H1 (cell line): ENCODE measurements around the gene CENPF. TPM values are rescaled to one million over a fixed set of nuclear protein-coding genes. Genes with fewer than 3 reads are reported as not detected.

ENCODE experiments used
- CTCF ChIA-PET: fragments of 300-600 bp; sonication (Branson Sonifier 250); formaldehyde crosslinking; loops from one replicate; lab custom pipeline; 2021; ENCODE audit not compliant: partially characterized antibody; lab: Charles Lee
- POLR2A ChIA-PET: fragments of 300-600 bp; sonication (Branson Sonifier 250); formaldehyde crosslinking; loops from one replicate; lab custom pipeline; 2021; ENCODE audit warnings: inconsistent platforms; ENCODE audit not compliant: partially characterized antibody; lab: Charles Lee
- DNase-seq, 2 experiments: peaks; one replicate each; pipeline versions ENCODE4 v3.0.0 to v3.0.0-alpha.2; 2010 to 2022; ENCODE audit warnings: low spot score in 2 of 2, low read depth in 1 of 2, mixed read lengths in 1 of 2
- FAIRE-seq: peaks from 2 replicates; lab custom pipeline; 2011; peaks lifted over from hg19 to GRCh38; lab: Jason Lieb, UNC
- H2AFZ ChIP-seq: 2 replicates; pipeline ENCODE4 v1.8.1; 2012; ENCODE audit warnings: low read length, inconsistent platforms
- H2AK5ac ChIP-seq: 2 replicates; pipeline ENCODE4 v1.6.1; 2013; ENCODE audit warnings: low read depth, low read length
- H2BK120ac ChIP-seq: replicated peaks from 2 replicates; pipeline ENCODE3; 2013; ENCODE audit warnings: low read depth, low read length, inconsistent platforms
- H2BK12ac ChIP-seq: 2 replicates; pipeline ENCODE4 v1.6.1; 2013; ENCODE audit warnings: low read depth, low read length
- H2BK15ac ChIP-seq: 2 replicates; pipeline ENCODE4 v1.6.1; 2013; ENCODE audit warnings: low read length
- H2BK20ac ChIP-seq: 2 replicates; pipeline ENCODE4 v1.6.1; 2013; ENCODE audit warnings: low read length
- H2BK5ac ChIP-seq: 2 replicates; pipeline ENCODE4 v1.6.1; 2013; ENCODE audit warnings: low read depth, low read length
- H3K14ac ChIP-seq: 2 replicates; pipeline ENCODE4 v1.6.1; 2013; ENCODE audit warnings: inconsistent platforms; ENCODE audit not compliant: insufficient read length
- H3K18ac ChIP-seq: 2 replicates; pipeline ENCODE4 v1.6.1; 2013; ENCODE audit warnings: low read length; ENCODE audit errors: extremely low read depth
- H3K23ac ChIP-seq: 2 replicates; pipeline ENCODE4 v1.6.1; 2013; ENCODE audit warnings: inconsistent platforms; ENCODE audit not compliant: insufficient read length
- H3K23me2 ChIP-seq: 2 replicates; pipeline ENCODE4 v1.6.1; 2013; ENCODE audit warnings: low read depth, low read length
- H3K27ac ChIP-seq: 2 replicates; pipeline ENCODE4 v1.6.1; 2011; ENCODE audit warnings: low read depth, low read length, inconsistent platforms
- H3K27me3 ChIP-seq, 4 experiments: replicated peaks in 1 of 4; 1 replicate in 1 of 4; 2 replicates in 3 of 4; pipeline versions ENCODE4 v1.6.1 to v1.8.1; 2011 to 2013; ENCODE audit warnings: low read length in 3 of 4, mild to moderate bottlenecking in 3 of 4, inconsistent platforms in 2 of 4, mixed read lengths in 2 of 4, moderate library complexity in 1 of 4; ENCODE audit not compliant: control insufficient read depth in 3 of 4, insufficient read depth in 3 of 4; ENCODE audit errors: extremely low read depth in 1 of 4
- H3K36me3 ChIP-seq, 4 experiments: 2 replicates each; pipeline versions ENCODE4 v1.6.1 to v1.8.1; 2011 to 2013; ENCODE audit warnings: mild to moderate bottlenecking in 4 of 4, low read length in 3 of 4, moderate library complexity in 2 of 4, control low read depth in 1 of 4, inconsistent platforms in 1 of 4; ENCODE audit not compliant: insufficient read depth in 4 of 4, control insufficient read depth in 2 of 4
- H3K4ac ChIP-seq: replicated peaks from 2 replicates; pipeline ENCODE3; 2013; ENCODE audit warnings: low read length, low read depth, mixed read lengths, inconsistent platforms; ENCODE audit not compliant: insufficient read length
- H3K4me1 ChIP-seq, 4 experiments: replicated peaks in 1 of 4; 1 replicate in 1 of 4; 2 replicates in 3 of 4; pipeline versions ENCODE4 v1.6.1 to v1.8.1; 2011 to 2013; ENCODE audit warnings: low read length in 3 of 4, inconsistent platforms in 2 of 4, mixed read lengths in 1 of 4; ENCODE audit not compliant: insufficient read depth in 4 of 4, control insufficient read depth in 3 of 4
- H3K4me2 ChIP-seq, 2 experiments: 2 replicates each; pipeline versions ENCODE4 v1.6.1 to v1.8.1; 2011 to 2013; ENCODE audit warnings: low read depth in 2 of 2, low read length in 2 of 2, control low read depth in 1 of 2, inconsistent platforms in 1 of 2, mild to moderate bottlenecking in 1 of 2; ENCODE audit not compliant: insufficient read depth in 1 of 2
- H3K4me3 ChIP-seq, 4 experiments: fragments of 200-600, 300-600 bp in 1 of 4; sonication (generic), shearing (Covaris generic), sonication (Bioruptor Twin) in 1 of 4; 2 replicates each; pipeline versions ENCODE4 v1.5.1 to v1.8.1; 2011 to 2016; ENCODE audit warnings: low read length in 4 of 4, low read depth in 3 of 4, control low read depth in 2 of 4, inconsistent platforms in 2 of 4, mild to moderate bottlenecking in 2 of 4, mixed read lengths in 1 of 4, moderate library complexity in 1 of 4; ENCODE audit not compliant: insufficient read depth in 2 of 4; ENCODE audit errors: extremely low read depth in 1 of 4
- H3K56ac ChIP-seq: replicated peaks from 2 replicates; pipeline ENCODE3; 2013; ENCODE audit warnings: low read depth, mild to moderate bottlenecking, mixed read lengths, low read length, inconsistent platforms; ENCODE audit not compliant: insufficient read length
- H3K79me1 ChIP-seq: 2 replicates; pipeline ENCODE4 v1.6.1; 2013; ENCODE audit warnings: low read depth, low read length, control low read depth
- H3K79me2 ChIP-seq, 2 experiments: 2 replicates each; pipeline versions ENCODE4 v1.6.1 to v1.8.1; 2012 to 2013; ENCODE audit warnings: low read length in 2 of 2, mild to moderate bottlenecking in 2 of 2, inconsistent platforms in 1 of 2; ENCODE audit not compliant: insufficient read depth in 2 of 2, control insufficient read depth in 1 of 2
- H3K9ac ChIP-seq, 4 experiments: replicated peaks in 1 of 4; 1 replicate in 1 of 4; 2 replicates in 3 of 4; pipeline versions ENCODE4 v1.6.1 to v1.8.1; 2011 to 2013; ENCODE audit warnings: low read depth in 3 of 4, low read length in 3 of 4, control low read depth in 2 of 4, mild to moderate bottlenecking in 2 of 4, moderate library complexity in 2 of 4, inconsistent platforms in 1 of 4; ENCODE audit errors: extremely low read depth in 1 of 4
- H3K9me3 ChIP-seq, 2 experiments: 2 replicates each; pipeline versions ENCODE4 v1.6.1 to v1.8.1; 2012 to 2013; ENCODE audit warnings: mild to moderate bottlenecking in 2 of 2, moderate library complexity in 2 of 2, control low read depth in 1 of 2, inconsistent platforms in 1 of 2, low read depth in 1 of 2, low read length in 1 of 2, mixed read lengths in 1 of 2; ENCODE audit not compliant: insufficient read depth in 2 of 2
- H4K20me1 ChIP-seq, 2 experiments: replicated peaks in 1 of 2; 2 replicates each; pipeline versions ENCODE3 to v1.8.1; 2011 to 2013; ENCODE audit warnings: inconsistent platforms in 2 of 2, low read length in 2 of 2, mild to moderate bottlenecking in 1 of 2; ENCODE audit not compliant: insufficient read depth in 2 of 2, control insufficient read depth in 1 of 2
- H4K5ac ChIP-seq: 2 replicates; pipeline ENCODE4 v1.6.1; 2013; ENCODE audit warnings: low read length, low read depth, mixed read lengths, inconsistent platforms; ENCODE audit not compliant: insufficient read length
- H4K8ac ChIP-seq: 2 replicates; pipeline ENCODE4 v1.8.0; 2013; ENCODE audit warnings: mild to moderate bottlenecking, moderate library complexity, low read length, inconsistent platforms; ENCODE audit not compliant: insufficient read depth; ENCODE audit errors: extremely low read depth
- H4K91ac ChIP-seq: replicated peaks from 2 replicates; pipeline ENCODE3; 2013; ENCODE audit warnings: low read length, mixed read lengths, inconsistent platforms; ENCODE audit not compliant: insufficient read length
- JUN ChIP-seq: IDR thresholded peaks from 2 replicates; pipeline ENCODE4 v1.6.1; 2011; ENCODE audit warnings: low read depth, mild to moderate bottlenecking, improper control_type of control experiment, low read length
- WGBS, 2 experiments: shearing (Covaris generic) in 1 of 2; methylation state at CpG; one replicate each; pipeline versions ENCODE4 v1.1.6 to v1.1.7; 2013 to 2015; ENCODE audit warnings: low lambda C conversion rate in 2 of 2, mixed read lengths in 2 of 2, inconsistent platforms in 1 of 2, low coverage in 1 of 2, missing lambda C conversion rate in 1 of 2; ENCODE audit not compliant: insufficient replicate concordance in 2 of 2, insufficient coverage in 1 of 2, insufficient read length in 1 of 2; ENCODE audit errors: extremely low coverage in 1 of 2, missing lambda C conversion rate in 1 of 2; 5-methylcytosine and 5-hydroxymethylcytosine counted together
- polyA plus RNA-seq, 7 experiments: library from polyadenylated mRNA; depleted of rRNA in 3 of 7; stranded (reverse) in 5 of 7; unstranded in 2 of 7; fragments of >200 nt in 5 of 7; fragments of 200-250 nt in 2 of 7; gene quantifications; 1 replicate in 5 of 7; 2 replicates in 1 of 7; 4 replicates in 1 of 7; pipeline versions ENCODE4 v1.2.1 to v1.2.3, GENCODE V29; 2011 to 2013; ENCODE audit warnings: missing spikeins in 2 of 7, mixed read lengths in 2 of 7
- total RNA-seq: library from RNA; stranded (reverse); fragmentation: NEBNext Ultra II Directional; extraction: Animal tissue kit (Norgen Biotek cat#: 25700); gene quantifications from 2 replicates; pipeline ENCODE4 v1.2.1, GENCODE V29; 2021
- TF ChIP-seq, protein P1 (sequence below): IDR thresholded peaks from 2 replicates; pipeline ENCODE4 v1.6.1; 2012; ENCODE audit warnings: inconsistent platforms

The CENPF gene
- total and polyA plus RNA-seq, 2 of the 8 experiments (the other 6 are each of a cell fraction or from before 2014, with no cell fraction given) = 13.7 to 170 TPM

DNA sequence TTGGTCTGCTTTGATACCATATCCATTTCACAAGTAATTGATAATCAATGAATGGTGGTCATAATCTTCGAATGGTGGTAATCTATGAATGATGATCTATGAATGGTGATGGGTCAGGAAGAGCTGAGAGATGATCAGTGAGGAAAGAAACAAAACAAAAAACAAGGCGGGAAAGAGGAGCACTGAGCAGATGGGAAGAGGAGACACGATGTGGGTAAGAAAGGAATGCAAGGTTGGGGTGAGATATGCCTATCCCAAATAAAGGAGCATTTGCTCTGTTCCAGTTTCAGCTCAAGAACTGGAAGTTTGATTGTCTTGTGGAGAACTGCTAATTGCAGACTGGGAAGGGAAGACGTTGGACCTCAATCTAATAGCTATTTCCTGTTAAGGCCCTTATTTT, 73.8 kb downstream of the CENPF start:
- POLR2A ChIA-PET = no interaction called here
- no peak overlapping the region for H2BK20ac ChIP-seq
- no peak for DNase-seq
- TF ChIP-seq, protein P1, sequence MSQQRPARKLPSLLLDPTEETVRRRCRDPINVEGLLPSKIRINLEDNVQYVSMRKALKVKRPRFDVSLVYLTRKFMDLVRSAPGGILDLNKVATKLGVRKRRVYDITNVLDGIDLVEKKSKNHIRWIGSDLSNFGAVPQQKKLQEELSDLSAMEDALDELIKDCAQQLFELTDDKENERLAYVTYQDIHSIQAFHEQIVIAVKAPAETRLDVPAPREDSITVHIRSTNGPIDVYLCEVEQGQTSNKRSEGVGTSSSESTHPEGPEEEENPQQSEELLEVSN = peak; percentile 67
- TF ChIP-seq JUN = no peak
- no peak for FAIRE-seq
- no peak overlapping the region for H4K5ac ChIP-seq
- H3K9ac ChIP-seq = no peak overlapping the region
- H3K9me3 ChIP-seq = no peaks in the 10 kb centered on the region
- H3K56ac ChIP-seq = no peak overlapping the region
- H3K4ac ChIP-seq = no peak overlapping the region
- no peak overlapping the region for H4K8ac ChIP-seq
- H3K23ac ChIP-seq = no peak overlapping the region
- no peak overlapping the region for H3K14ac ChIP-seq
- H2BK12ac ChIP-seq = no peak overlapping the region
- no peaks in the 10 kb centered on the region for H3K79me1 ChIP-seq
- H3K23me2 ChIP-seq = no peaks in the 10 kb centered on the region
- no peak overlapping the region for H2BK15ac ChIP-seq
- no peak overlapping the region for H2BK5ac ChIP-seq
- H3K4me3 ChIP-seq = no peak overlapping the region
- no peaks in the 10 kb centered on the region for H4K20me1 ChIP-seq
- H2AFZ ChIP-seq = no peak overlapping the region
- WGBS, 2 experiments = 88% methylated on average over 4 of the region's 4 CpGs; no CpG with 5 or more reads in 1 of the 2 experiments
- no peak overlapping the region for H2BK120ac ChIP-seq
- H2AK5ac ChIP-seq = no peak overlapping the region
- no peaks in the 10 kb centered on the region for H3K27me3 ChIP-seq
- H3K4me1 ChIP-seq = no peaks in the 10 kb centered on the region
- H3K18ac ChIP-seq = no peak overlapping the region
- CTCF ChIA-PET = interaction anchor here (0.6 to 1.1 kb wide), 5 partner anchors 17 to 854 kb away, joined by 3 read pairs; no protein-coding TSS in a partner anchor
- H3K27ac ChIP-seq = no peak overlapping the region
- peaks cover 0 to 8% (median 2%) of the 10 kb centered on the region in 4 experiments; a peak in 4 of 8 replicates for H3K36me3 ChIP-seq
- no peaks in the 10 kb centered on the region for H3K79me2 ChIP-seq
- H3K4me2 ChIP-seq = no peak overlapping the region
- no peak overlapping the region for H4K91ac ChIP-seq
